Hepatocyte (in vitro differentiated cells): Measurements from ENCODE around the gene NIN. TPM values are rescaled to one million over a fixed set of nuclear protein-coding genes. Genes with fewer than 3 reads are reported as not detected.

Experiments used
- DNase-seq: peaks from one replicate; pipeline ENCODE4 v3.0.0-alpha.2; 2016; ENCODE audit warnings: low spot score
- H2AFZ ChIP-seq: fragments of 200-600 bp; sonication (generic); 2 replicates; pipeline ENCODE4 v1.6.0; 2016; ENCODE audit warnings: antibody characterized with exemption, mild to moderate bottlenecking
- H3K27ac ChIP-seq: fragments of 200-600 bp; sonication (generic); 2 replicates; pipeline ENCODE4 v1.5.1; 2016; ENCODE audit warnings: mild to moderate bottlenecking
- H3K27me3 ChIP-seq: fragments of 200-600 bp; sonication (generic); 2 replicates; pipeline ENCODE4 v1.6.1; 2016
- H3K36me3 ChIP-seq: fragments of 200-600 bp; sonication (generic); replicated peaks from 2 replicates; pipeline ENCODE4 v1.5.1; 2016; ENCODE audit warnings: low read depth; ENCODE audit not compliant: insufficient read depth
- H3K4me1 ChIP-seq: fragments of 200-600 bp; sonication (generic); 2 replicates; pipeline ENCODE4 v1.5.1; 2016; ENCODE audit warnings: mild to moderate bottlenecking, moderate library complexity; ENCODE audit not compliant: insufficient read depth
- H3K4me2 ChIP-seq: fragments of 200-600 bp; sonication (generic); 2 replicates; pipeline ENCODE4 v1.6.0; 2016
- H3K4me3 ChIP-seq: fragments of 200-600 bp; sonication (generic); 2 replicates; pipeline ENCODE4 v1.5.1; 2016; ENCODE audit warnings: mild to moderate bottlenecking
- H3K79me2 ChIP-seq: fragments of 200-600 bp; sonication (generic); 2 replicates; pipeline ENCODE4 v1.6.0; 2017; ENCODE audit warnings: mild to moderate bottlenecking
- H3K9me2 ChIP-seq: fragments of 200-600 bp; sonication (generic); replicated peaks from 2 replicates; pipeline ENCODE4 v1.6.0; 2017; ENCODE audit warnings: mild to moderate bottlenecking; ENCODE audit not compliant: insufficient read depth
- H3K9me3 ChIP-seq: fragments of 200-600 bp; sonication (generic); 2 replicates; pipeline ENCODE4 v1.5.1; 2016; ENCODE audit warnings: low read depth, mild to moderate bottlenecking
- H4K20me1 ChIP-seq: fragments of 200-600 bp; sonication (generic); 2 replicates; pipeline ENCODE4 v1.6.0; 2016; ENCODE audit warnings: mild to moderate bottlenecking; ENCODE audit not compliant: insufficient read depth, poor library complexity, severe bottlenecking
- EZH2 ChIP-seq: fragments of 200-600 bp; sonication (generic); IDR thresholded peaks from 2 replicates; pipeline ENCODE4 v1.6.1; 2016; ENCODE audit warnings: antibody characterized with exemption, mild to moderate bottlenecking, borderline replicate concordance
- EZH2phosphoT487 ChIP-seq: fragments of 200-600 bp; sonication (generic); IDR thresholded peaks from one replicate; pipeline ENCODE4 v1.6.1; 2018; ENCODE audit warnings: antibody characterized with exemption, mild to moderate bottlenecking, low read depth, moderate library complexity; ENCODE audit not compliant: unreplicated experiment, severe bottlenecking
- WGBS: methylation state at CpG from one replicate; pipeline ENCODE4 v1.1.6; 2016; ENCODE audit warnings: low lambda C conversion rate; ENCODE audit errors: missing lambda C conversion rate; 5-methylcytosine and 5-hydroxymethylcytosine counted together
- polyA plus RNA-seq: library from polyadenylated mRNA; unstranded; fragments of >200 nt; fragmentation: Nextera tagmentation; extraction: Ambion mirVana; gene quantifications from 2 replicates; pipeline ENCODE4 v1.2.1, GENCODE V29; 2016
- total RNA-seq: library from RNA; depleted of rRNA; stranded (reverse); fragments of >200 nt; gene quantifications from 2 replicates; pipeline ENCODE4 v1.2.3, GENCODE V29; 2014
- TF ChIP-seq, protein P1 (sequence below): fragments of 200-600 bp; sonication (generic); IDR thresholded peaks from 2 replicates; pipeline ENCODE4 v1.5.1; 2016; ENCODE audit warnings: antibody characterized with exemption, mild to moderate bottlenecking; ENCODE audit not compliant: poor library complexity

Gene NIN
- total and polyA plus RNA-seq, 2 experiments from 2014 or later: 4.2 to 11.6 TPM

DNA sequence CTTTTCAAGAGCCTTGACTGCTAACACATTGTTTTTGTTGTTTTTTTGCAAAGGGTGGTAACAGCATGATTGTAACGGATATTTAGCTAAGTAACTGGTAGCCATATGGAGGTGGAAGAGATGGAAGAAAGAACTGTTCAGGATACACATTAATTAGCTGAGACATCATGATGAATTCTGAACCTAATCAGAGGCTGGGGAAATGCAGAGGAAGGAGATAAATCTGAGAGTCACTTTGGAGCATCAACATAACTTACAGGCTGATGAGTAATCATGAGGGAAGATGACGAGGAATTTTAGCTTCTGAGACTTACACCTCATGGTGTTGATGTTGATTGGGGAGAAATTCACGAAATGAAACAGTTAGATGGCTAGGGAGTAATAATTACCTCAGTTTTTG lies 62.3 kb downstream of the NIN start:
- H3K9me3 ChIP-seq: no peaks in the 10 kb centered on the region
- no peaks in the 10 kb centered on the region for H4K20me1 ChIP-seq
- WGBS: 94% methylated on average over 3 of the region's 3 CpGs
- no peak overlapping the region for H3K27ac ChIP-seq
- no peaks in the 10 kb centered on the region for H3K4me1 ChIP-seq
- H3K4me3 ChIP-seq: no peak overlapping the region
- H2AFZ ChIP-seq: no peak overlapping the region
- H3K9me2 ChIP-seq: no peaks in the 10 kb centered on the region
- H3K4me2 ChIP-seq: no peak overlapping the region
- no peaks in the 10 kb centered on the region for H3K79me2 ChIP-seq
- DNase-seq: no peak
- H3K27me3 ChIP-seq: no peaks in the 10 kb centered on the region
- no peaks in the 10 kb centered on the region for H3K36me3 ChIP-seq
- no peak for TF ChIP-seq EZH2phosphoT487
- TF ChIP-seq, protein P1, sequence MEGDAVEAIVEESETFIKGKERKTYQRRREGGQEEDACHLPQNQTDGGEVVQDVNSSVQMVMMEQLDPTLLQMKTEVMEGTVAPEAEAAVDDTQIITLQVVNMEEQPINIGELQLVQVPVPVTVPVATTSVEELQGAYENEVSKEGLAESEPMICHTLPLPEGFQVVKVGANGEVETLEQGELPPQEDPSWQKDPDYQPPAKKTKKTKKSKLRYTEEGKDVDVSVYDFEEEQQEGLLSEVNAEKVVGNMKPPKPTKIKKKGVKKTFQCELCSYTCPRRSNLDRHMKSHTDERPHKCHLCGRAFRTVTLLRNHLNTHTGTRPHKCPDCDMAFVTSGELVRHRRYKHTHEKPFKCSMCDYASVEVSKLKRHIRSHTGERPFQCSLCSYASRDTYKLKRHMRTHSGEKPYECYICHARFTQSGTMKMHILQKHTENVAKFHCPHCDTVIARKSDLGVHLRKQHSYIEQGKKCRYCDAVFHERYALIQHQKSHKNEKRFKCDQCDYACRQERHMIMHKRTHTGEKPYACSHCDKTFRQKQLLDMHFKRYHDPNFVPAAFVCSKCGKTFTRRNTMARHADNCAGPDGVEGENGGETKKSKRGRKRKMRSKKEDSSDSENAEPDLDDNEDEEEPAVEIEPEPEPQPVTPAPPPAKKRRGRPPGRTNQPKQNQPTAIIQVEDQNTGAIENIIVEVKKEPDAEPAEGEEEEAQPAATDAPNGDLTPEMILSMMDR: no peak
- TF ChIP-seq EZH2: no peak

DNA sequence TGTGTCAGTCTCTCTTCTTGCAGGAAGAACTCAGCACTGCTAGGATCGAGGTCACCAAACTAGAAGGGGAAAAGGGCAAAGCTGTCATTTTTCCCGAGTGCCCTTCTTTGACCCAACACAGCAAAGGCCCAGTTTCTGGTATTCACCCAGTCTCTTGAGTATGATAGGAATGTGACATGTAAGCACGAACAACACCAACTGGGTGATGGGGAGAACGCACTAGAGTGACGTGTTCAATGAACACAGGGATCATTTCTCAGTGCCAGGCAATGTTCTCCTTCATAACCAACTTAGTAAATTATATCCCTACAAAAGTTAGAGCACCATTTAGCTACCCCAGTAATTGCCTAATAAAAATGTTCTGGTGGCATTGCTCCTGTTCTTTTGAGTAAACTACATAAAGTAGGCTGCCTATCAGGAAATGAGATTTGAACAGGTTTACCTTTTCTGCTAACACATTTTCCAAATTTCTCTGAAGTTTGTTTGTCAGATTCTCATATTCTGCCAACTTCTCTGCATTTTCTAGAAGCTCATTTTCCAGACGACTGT lies 64.5 kb downstream of the NIN start:
- no peak overlapping the region for H3K4me3 ChIP-seq
- H3K36me3 ChIP-seq: no peaks in the 10 kb centered on the region
- H3K9me3 ChIP-seq: no peaks in the 10 kb centered on the region
- H3K4me2 ChIP-seq: no peak overlapping the region
- no peak overlapping the region for H3K27ac ChIP-seq
- H3K79me2 ChIP-seq: no peaks in the 10 kb centered on the region
- H4K20me1 ChIP-seq: no peaks in the 10 kb centered on the region
- no peak for TF ChIP-seq EZH2phosphoT487
- H3K27me3 ChIP-seq: no peaks in the 10 kb centered on the region
- no peaks in the 10 kb centered on the region for H3K4me1 ChIP-seq
- H3K9me2 ChIP-seq: no peaks in the 10 kb centered on the region
- WGBS: 79% methylated on average over 6 of the region's 6 CpGs
- no peak for DNase-seq
- no peak overlapping the region for H2AFZ ChIP-seq

DNA sequence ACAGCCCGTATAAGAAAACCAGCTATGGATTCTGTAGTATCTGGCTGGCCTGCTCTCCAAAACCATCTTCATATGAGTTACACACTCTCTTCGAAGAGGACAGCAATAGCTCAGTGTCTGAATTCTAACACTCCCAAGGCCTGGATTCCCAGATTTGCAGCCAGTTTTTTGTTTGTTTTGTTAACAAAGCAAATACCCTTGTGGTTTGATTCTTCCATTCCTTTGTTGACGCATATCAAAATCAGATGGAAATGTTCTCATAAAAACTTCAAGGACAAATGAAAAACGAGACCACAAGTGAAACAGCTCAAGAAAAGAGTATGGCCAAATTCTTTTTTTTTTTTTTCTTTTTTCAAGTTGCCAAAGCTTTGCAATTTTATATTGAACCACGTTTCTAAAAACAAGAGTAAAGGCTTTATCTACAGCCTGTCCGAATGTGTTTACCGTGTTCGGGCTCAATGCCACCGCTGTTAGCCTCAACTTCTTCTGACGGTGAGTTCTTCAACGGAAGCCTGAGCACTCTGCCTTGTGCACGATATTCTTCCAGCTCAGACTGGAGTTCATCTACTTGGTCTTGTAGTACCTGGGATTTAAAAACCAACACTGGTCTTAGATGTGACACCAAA lies 67.5 kb downstream of the NIN start:
- 77% methylated on average over 12 of the region's 12 CpGs for WGBS
- Histone ChIP-seq H3K9me3 (no peaks in the 10 kb centered on the region), H3K4me2 (no peak overlapping the region), H3K9me2 (no peaks in the 10 kb centered on the region), H3K27me3 (no peaks in the 10 kb centered on the region), H2AFZ (no peak overlapping the region), H3K79me2 (no peaks in the 10 kb centered on the region), H3K27ac (no peak overlapping the region), H4K20me1 (no peaks in the 10 kb centered on the region), H3K4me3 (no peak overlapping the region), H3K4me1 (no peaks in the 10 kb centered on the region), H3K36me3 (no peaks in the 10 kb centered on the region)
- TF ChIP-seq EZH2phosphoT487 (no peak), EZH2 (no peak)
- TF ChIP-seq, protein P1: no peak
- no peak for DNase-seq

DNA sequence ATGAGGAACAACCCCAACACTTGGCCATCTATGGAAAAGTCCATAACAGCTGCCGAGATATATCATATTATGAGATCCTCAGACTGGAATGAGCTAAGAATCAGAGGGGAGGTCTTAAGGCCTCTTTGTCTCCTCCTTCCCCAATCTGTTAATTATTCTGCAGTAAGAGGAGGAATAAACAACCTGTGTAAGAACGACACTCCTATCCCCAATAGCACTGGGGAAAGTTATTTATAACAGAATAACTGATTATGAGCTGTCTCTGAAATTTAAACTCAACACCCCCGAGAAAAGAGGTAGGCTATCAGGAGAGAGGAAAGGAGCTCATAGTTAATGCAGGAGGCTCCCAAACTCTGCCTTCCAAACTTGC lies 68.0 kb downstream of the NIN start:
- WGBS: 89% methylated on average over 3 of the region's 3 CpGs
- Histone ChIP-seq H3K4me1 (no peaks in the 10 kb centered on the region), H3K27me3 (no peaks in the 10 kb centered on the region), H3K9me2 (no peaks in the 10 kb centered on the region), H3K4me3 (no peak overlapping the region), H3K9me3 (no peaks in the 10 kb centered on the region), H3K36me3 (no peaks in the 10 kb centered on the region), H2AFZ (no peak overlapping the region), H3K4me2 (no peak overlapping the region), H3K27ac (no peak overlapping the region), H4K20me1 (no peaks in the 10 kb centered on the region), H3K79me2 (no peaks in the 10 kb centered on the region)
- no peak for DNase-seq
- TF ChIP-seq EZH2phosphoT487: no peak
- no peak for TF ChIP-seq EZH2
- TF ChIP-seq, protein P1: no peak
